Stimulated activated CD4-positive, alpha-beta T cell treated with anti-CD3 and anti-CD28 coated beads, Interleukin-15, amount 100 ng/mL, for 48 hours (primary cell): ENCODE data around the gene SIL1.
"Not testable (repeated sequence)": the region's sequence is repeated elsewhere in the genome, so short reads cannot be mapped to it uniquely, and the experiment has no call there.

Experiments used
- DNase-seq, 2 donors: peaks; one replicate each; pipeline ENCODE4 v3.0.0-alpha.2; 2020; ENCODE audit warnings: low read depth in 2 of 2

Gene SIL1

GRCh38 chr5:139197710-139198669, at the start of gene SIL1:
SIL1 (minus strand) TSS chr5:139198368; CDS start chr5:139127843, 70,525 bp downstream.
- DNase-seq, result peak; percentile 89 to 98

DNA sequence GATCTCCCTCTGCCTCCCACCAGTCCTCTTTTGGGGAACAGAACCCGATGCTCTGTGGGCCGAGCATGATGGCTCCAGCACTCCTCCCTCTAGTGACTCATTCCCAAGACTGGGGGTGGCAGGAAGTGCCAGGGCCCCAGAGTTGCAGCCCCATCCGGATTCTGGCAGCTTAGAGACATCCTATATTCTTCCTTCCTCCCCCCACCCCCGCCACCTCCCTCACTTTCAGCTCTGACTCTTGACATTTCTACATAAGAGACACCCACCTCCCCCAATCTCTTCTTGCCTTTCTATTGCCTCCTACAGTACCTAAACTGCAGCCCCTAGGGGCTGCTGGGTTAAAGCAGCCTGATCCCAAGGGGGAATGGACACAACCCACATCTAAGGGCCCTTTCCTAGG, 48.2 kb upstream of the SIL1 start:
- DNase-seq, result peak; percentile 54 to 57

DNA sequence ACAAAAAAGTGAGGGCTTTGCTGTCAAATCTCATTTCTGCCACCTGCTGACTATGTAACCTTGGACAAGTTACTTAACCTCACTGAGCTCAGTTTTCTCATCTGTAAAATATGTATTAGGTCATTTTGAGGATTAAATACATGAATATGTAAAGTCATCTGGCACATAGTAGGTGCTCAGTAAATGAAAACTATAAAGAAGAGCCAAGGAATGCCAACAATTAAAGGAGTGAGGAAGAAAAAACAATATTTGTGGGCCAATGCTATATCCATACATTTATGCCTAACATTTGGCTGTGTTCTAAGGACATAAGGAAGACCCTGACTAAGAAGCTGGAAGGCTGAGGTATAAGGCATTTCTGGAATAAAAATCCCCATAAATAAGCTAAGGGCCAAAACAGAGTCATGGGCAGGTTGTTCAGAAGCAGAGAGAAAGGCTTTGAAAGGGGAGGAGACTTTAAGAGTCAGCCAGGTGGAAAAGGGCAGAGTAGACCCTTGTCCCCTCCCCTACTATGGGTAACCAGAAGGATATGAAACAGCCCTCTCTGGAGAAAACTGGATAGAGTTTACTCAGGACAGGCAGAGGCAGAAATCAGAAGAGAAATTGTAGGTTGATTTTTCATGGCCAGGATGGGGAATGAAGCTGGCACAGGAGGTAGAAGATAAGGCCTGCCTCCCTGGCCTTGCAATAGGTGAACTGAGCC, 47.6 kb upstream of the SIL1 start:
- DNase-seq, result no peak

GRCh38 chr5:139243425-139243970, 45.3 kb upstream of the SIL1 start:
- DNase-seq, result no peak

DNA sequence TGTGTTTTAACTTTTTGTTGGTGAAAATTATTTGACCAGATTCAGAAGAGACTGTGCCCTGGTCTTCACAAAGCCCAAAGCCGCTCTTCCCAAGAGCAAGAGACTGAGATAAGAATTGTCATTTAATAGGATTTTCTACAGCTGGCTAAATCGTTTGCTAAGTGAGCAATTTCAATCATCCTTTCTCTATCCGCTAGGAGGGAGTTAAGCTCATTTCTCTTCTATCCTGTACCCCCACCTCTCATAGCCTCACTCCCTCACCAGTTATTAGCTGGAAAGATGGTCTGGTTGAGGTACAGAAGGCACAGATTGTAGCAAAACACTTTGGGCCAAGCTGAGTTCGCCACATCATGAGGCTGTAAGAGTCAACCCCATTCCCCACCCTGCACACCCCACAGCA, 43.0 kb upstream of the SIL1 start:
- DNase-seq, result no peak

DNA sequence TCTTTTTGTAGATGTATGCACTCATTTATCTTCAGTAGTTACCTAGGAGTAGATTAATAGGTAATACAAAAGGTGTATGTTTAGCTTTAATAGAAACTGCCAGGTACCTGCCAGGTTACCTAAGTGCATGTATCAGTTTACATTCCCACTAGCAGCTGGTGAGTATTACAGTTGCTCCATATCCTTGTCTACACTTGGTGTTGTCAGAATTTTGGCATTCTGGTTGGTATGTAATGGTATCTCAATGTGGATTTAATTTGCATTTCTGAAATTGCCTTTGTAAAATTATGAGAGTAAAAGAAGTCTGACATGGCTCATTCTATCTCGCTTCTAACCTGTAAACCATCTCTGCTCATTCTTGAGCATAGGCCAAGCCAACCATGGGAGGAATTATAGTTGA, 38.3 kb upstream of the SIL1 start:
- no peak for DNase-seq

- no peak for DNase-seq
Measured at GRCh38 chr5:139232147-139232724, 34.1 kb upstream of the SIL1 start.

GRCh38 chr5:139228201-139228803, 30.1 kb upstream of the SIL1 start:
- no peak for DNase-seq

- DNase-seq, result no peak
Measured at GRCh38 chr5:139226131-139226530, 28.0 kb upstream of the SIL1 start.

DNA sequence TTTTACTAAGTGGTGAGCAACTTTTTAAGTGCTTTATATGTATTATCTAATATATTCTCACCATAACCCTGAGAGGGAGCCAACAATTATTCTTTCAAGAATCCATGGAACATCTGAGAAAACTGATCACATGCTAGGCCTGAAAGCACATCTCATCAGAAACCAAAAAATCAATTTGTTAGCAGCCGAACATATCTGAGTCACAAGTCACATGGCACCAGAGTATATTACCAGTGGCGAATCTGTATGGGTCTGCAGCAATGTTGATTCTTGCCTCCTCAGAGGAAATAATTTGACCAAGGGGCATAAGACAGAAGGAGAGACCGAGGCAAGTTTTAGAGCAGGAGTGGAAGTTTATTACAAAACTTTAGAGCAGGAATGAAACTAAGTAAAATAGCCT, 25.3 kb upstream of the SIL1 start:
- no peak for DNase-seq

- no peak for DNase-seq
Measured at GRCh38 chr5:139222346-139222745, 24.2 kb upstream of the SIL1 start.

DNA sequence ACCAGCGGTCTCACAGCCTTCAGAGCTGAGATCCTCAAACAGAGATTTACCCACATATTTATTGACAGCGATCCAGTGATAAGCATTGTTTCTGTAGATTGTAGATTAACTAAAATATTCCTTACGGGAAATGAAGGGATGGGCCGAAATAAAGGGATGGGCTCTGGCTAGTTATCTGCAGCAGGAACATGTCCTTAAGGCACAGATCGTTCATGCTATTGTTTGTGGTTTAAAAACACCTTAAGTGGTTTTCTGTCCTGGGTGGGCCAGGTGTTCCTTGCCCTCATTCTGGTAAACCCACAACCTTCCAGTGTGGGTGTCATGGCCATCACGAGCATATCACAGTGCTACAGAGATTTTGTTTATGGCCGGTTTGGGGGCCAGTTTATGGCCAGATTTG, 19.9 kb upstream of the SIL1 start:
- not testable (repeated sequence) for DNase-seq

GRCh38 chr5:139215107-139215975, 17.2 kb upstream of the SIL1 start:
- no peak for DNase-seq

DNA sequence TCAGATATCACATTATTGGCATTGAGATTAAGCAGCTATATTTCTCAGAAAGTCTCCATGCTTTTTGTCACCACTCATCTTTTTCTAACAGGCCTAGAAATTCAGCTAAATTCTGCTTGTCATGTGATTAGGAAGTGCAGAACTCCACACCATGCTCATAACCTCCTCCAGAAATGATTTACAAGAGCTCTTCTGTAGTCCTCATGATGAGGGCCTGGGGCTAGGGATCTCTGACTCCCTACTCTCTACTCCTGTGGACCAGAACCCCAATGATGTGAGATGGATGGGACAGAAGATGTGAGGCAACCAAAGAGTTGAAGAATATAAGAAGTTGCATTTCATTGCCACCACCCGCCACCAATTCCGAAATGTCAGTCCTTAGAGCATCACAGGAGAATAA, 16.5 kb upstream of the SIL1 start:
- DNase-seq, result no peak

GRCh38 chr5:139212906-139213305, 14.7 kb upstream of the SIL1 start:
- no peak for DNase-seq

GRCh38 chr5:139212486-139212885, 14.3 kb upstream of the SIL1 start:
- DNase-seq, result no peak

DNA sequence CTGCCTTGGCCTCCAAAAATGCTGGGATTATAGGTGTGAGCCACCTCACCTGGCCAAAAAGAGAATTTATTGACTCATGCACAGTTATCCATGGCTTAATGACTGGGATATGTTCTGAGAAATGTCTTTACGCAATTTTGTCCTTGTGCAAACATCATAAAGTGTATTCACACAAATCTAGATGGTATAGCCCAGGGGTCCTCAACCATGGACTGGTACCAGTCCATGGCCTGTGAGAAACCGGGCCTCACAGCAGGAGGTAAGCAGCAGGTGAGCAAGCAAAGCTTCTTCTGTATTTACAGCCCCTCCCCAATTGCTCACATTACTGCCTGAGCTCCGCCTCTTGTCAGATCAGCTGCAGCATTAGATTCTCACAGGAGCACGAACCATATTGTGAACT, 12.4 kb upstream of the SIL1 start:
- DNase-seq, result no peak

GRCh38 chr5:139207297-139208000, 9.3 kb upstream of the SIL1 start:
- DNase-seq, result no peak

DNA sequence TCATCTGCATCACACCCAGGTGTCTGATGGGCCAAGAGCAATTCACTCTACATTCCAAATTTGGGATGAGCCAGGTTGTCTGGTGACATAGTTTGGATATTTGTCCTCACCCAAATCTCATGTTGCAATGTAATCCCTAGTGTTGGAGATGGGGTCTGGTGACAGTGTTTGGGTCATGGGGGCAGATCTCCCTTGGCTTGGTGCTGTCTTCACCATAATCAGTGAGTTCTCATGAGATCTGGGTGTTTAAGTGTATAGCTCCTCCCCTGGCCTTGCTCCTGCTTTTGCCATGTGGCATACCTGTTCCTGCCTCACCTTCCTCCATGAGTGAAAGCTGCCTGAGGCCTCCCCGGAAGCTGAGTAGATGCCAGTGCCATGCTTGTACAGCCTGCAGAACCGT, 7.4 kb upstream of the SIL1 start:
- no peak for DNase-seq

DNA sequence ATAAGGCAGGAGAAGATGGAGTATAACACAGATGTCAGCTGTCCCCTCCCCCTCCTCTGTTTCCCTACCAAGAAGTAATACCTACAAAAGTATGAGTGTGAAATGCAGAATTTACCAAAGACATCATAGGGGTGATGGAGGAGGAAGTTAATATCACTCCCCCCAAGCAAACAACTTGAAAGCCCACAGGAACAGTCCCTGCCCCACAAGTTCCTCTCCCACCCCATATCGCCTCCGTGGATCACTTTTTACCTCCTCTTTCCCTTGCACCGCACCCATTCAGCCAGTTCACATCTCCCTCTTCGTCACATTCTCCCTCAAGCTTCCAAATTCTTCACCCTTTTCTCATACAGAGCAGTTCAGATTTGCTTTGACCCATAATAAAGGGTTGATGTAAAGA, 7.0 kb upstream of the SIL1 start:
- DNase-seq, result no peak
